Activated CD8-positive, alpha-beta T cell treated with anti-CD3 and anti-CD28 coated beads for 36 hours (primary cell): ENCODE data around the gene BTC. TPM values are rescaled to one million over a fixed set of nuclear protein-coding genes. Genes with fewer than 3 reads are reported as not detected.

ENCODE experiments used
- ATAC-seq: fragments of 200-7000 bp; cut with Tn5 transposase; one replicate; pipeline ENCODE4 v1.10.0; 2021; ENCODE audit warnings: mild to moderate bottlenecking, moderate library complexity
- CTCF ChIA-PET: fragments of 350-600 bp; sonication (Branson Sonifier 250); formaldehyde crosslinking; loops from one replicate; lab custom pipeline; 2021; ENCODE audit warnings: antibody characterized with exemption; lab: Charles Lee
- POLR2A ChIA-PET: fragments of 350-600 bp; sonication (Branson Sonifier 250); formaldehyde crosslinking; loops from one replicate; lab custom pipeline; 2021; ENCODE audit warnings: antibody characterized with exemption; lab: Charles Lee
- DNase-seq: peaks from one replicate; pipeline ENCODE4 v3.0.0-alpha.2; 2020
- H3K27ac Mint-ChIP-seq: one replicate; pipeline ENCODE4 v1.8.0; 2021; ENCODE audit warnings: mild to moderate bottlenecking, mixed read lengths
- H3K27me3 Mint-ChIP-seq: one replicate; pipeline ENCODE4 v1.8.0; 2021; ENCODE audit warnings: mixed read lengths
- H3K36me3 Mint-ChIP-seq: one replicate; pipeline ENCODE4 v1.8.0; 2021; ENCODE audit warnings: low read depth, mixed read lengths
- H3K4me1 Mint-ChIP-seq: one replicate; pipeline ENCODE4 v1.8.0; 2021; ENCODE audit warnings: low read depth, mixed read lengths
- H3K4me3 Mint-ChIP-seq: one replicate; pipeline ENCODE4 v1.8.0; 2021; ENCODE audit warnings: mild to moderate bottlenecking, moderate library complexity, mixed read lengths
- H3K9me3 Mint-ChIP-seq: one replicate; pipeline ENCODE4 v1.8.0; 2021; ENCODE audit warnings: mixed read lengths
- CTCF ChIP-seq: fragments of 200-600 bp; IDR thresholded peaks from one replicate; pipeline ENCODE4 v1.8.0; 2022; ENCODE audit warnings: antibody characterized with exemption, mild to moderate bottlenecking
- intact Hi-C: fragments of 100-400 bp; cut with micrococcal nuclease; formaldehyde crosslinking; loops from one replicate; pipeline ENCODE4 v1.10.0; 2022
- total RNA-seq, 2 experiments: library from RNA; stranded (reverse); gene quantifications; one replicate each; pipeline ENCODE4 v1.2.3, GENCODE V29; 2021

The BTC gene
- total RNA-seq, 2 experiments from 2014 or later = not detected

DNA sequence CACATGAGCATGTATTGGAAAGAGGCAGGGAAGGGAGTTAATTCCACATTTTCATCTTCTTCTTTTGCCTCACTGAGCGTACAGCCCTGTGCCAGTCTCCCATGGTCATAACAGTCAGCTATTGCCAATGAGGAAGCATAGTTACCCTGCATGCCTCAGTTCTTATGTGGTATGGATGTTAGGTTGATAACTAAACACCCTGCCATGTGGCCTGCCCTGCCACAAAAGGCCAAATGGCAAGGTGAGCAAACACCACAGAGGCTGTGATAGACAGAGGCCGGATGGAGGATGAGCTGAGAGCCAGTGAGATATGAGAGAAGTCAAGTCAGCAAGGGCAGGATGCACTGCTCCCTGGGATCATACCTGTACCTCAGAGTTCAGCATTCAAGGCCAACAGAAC lies 59.3 kb downstream of the BTC start:
- Mint-ChIP-seq H3K4me3 (no peak overlapping the region), H3K4me1 (no peaks in the 10 kb centered on the region), H3K27ac (no peak overlapping the region), H3K27me3 (no peaks in the 10 kb centered on the region), H3K9me3 (no peaks in the 10 kb centered on the region), H3K36me3 (no peaks in the 10 kb centered on the region)
- ChIA-PET CTCF (no interaction called here), POLR2A (no interaction called here)
- ATAC-seq (no peak), DNase-seq (no peak)
- intact Hi-C loops = no loop called here
- no peak for TF ChIP-seq CTCF

DNA sequence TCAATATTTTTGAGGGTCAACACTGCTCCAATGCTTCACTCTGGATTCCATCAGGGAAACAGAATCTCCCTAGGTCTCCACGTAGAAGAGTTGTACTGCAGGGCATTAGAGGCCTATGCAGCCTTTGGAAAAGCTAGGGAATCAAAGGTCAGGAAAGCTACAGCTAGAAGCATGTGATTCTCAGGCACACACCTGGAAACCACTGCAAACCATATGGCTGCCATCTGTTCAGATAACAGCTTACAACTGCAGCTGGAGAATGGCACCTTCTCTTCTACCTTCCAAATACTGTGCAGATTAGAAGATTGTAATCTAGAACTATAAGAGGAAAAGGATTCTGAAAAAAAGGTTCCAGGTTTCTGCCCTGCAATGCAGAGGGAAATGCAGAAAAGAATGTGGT lies 60.6 kb downstream of the BTC start:
- TF ChIP-seq CTCF = no peak
- no peaks in the 10 kb centered on the region for H3K4me1 Mint-ChIP-seq
- no peaks in the 10 kb centered on the region for H3K9me3 Mint-ChIP-seq
- intact Hi-C loops = no loop called here
- DNase-seq (no peak), ATAC-seq (no peak)
- POLR2A ChIA-PET = no interaction called here
- H3K27me3 Mint-ChIP-seq = no peaks in the 10 kb centered on the region
- CTCF ChIA-PET = no interaction called here
- no peak overlapping the region for H3K4me3 Mint-ChIP-seq
- no peak overlapping the region for H3K27ac Mint-ChIP-seq
- no peaks in the 10 kb centered on the region for H3K36me3 Mint-ChIP-seq

DNA sequence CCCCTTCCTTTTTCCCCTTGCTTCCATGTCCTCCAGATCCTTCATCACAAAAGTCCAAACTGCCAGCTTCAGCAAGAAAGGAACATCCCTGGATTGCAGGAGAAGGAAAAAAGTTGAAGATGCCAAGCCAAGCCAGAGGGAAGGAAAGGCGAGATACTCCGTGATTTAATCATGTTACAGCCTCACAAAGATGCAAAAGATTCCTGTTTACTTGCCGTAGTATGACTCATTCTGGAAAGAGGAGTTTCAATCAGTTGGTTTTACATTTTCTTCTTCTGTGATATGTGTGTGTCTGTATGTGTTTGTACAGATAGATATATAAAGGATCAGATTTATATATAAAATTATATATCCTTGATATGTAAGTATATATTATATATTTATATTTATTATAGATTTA lies 69.3 kb downstream of the BTC start:
- CTCF ChIA-PET = no interaction called here

GRCh38 chr4:74716436-74716765 lies 77.9 kb downstream of the BTC start:
- no peak for TF ChIP-seq CTCF
- ATAC-seq = no peak
- H3K4me1 Mint-ChIP-seq = no peaks in the 10 kb centered on the region
- H3K36me3 Mint-ChIP-seq = no peaks in the 10 kb centered on the region
- ChIA-PET CTCF (no interaction called here), POLR2A (no interaction called here)
- no peak overlapping the region for H3K27ac Mint-ChIP-seq
- H3K9me3 Mint-ChIP-seq = peaks cover 5% of the 10 kb centered on the region
- no peak overlapping the region for H3K4me3 Mint-ChIP-seq
- no peak for DNase-seq
- peaks cover 5% of the 10 kb centered on the region for H3K27me3 Mint-ChIP-seq
- intact Hi-C loops = no loop called here

More for the DNA sequence above, 69.3 kb downstream of the BTC start:
- intact Hi-C loops = no loop called here
- H3K9me3 Mint-ChIP-seq = peaks cover 5% of the 10 kb centered on the region
- no peak overlapping the region for H3K27ac Mint-ChIP-seq
- POLR2A ChIA-PET = no interaction called here
- peaks cover 8% of the 10 kb centered on the region for H3K27me3 Mint-ChIP-seq
- H3K4me3 Mint-ChIP-seq = no peak overlapping the region
- no peak for DNase-seq
- no peaks in the 10 kb centered on the region for H3K36me3 Mint-ChIP-seq
- no peak for ATAC-seq
- no peaks in the 10 kb centered on the region for H3K4me1 Mint-ChIP-seq
- TF ChIP-seq CTCF = no peak

- CTCF ChIA-PET = no interaction called here
- DNase-seq = no peak
- intact Hi-C loops = no loop called here
- POLR2A ChIA-PET = no interaction called here
- TF ChIP-seq CTCF = no peak
- Mint-ChIP-seq H3K36me3 (no peaks in the 10 kb centered on the region), H3K9me3 (peaks cover 5% of the 10 kb centered on the region), H3K4me3 (no peak overlapping the region), H3K27ac (no peak overlapping the region), H3K27me3 (peaks cover 6% of the 10 kb centered on the region), H3K4me1 (no peaks in the 10 kb centered on the region)
- no peak for ATAC-seq
These were observed 78.5 kb downstream of the BTC start for GRCh38 chr4:74715706-74716435.
